GM12878 (cell line): ENCODE measurements around the gene CCN6. TPM values are rescaled to one million over a fixed set of nuclear protein-coding genes. Genes with fewer than 3 reads are reported as not detected.

ENCODE experiments used
- ATAC-seq: fragments of 200-7000 bp; cut with Tn5 transposase; 3 replicates; pipeline ENCODE4 v1.9.1; 2020; ENCODE audit warnings: mild to moderate bottlenecking, moderate library complexity
- BruUV-seq: library from RNA; stranded (reverse); fragments of 400-500 nt; replicated peaks from 2 replicates; lab custom pipeline; 2021; lab: Mats Ljungman, UMichigan
- CTCF ChIA-PET: fragments of 300-600 bp; sonication (Branson Sonifier 250); formaldehyde crosslinking; extraction: SDS; loops from one replicate; lab custom pipeline; 2021; ENCODE audit warnings: inconsistent platforms; lab: Yijun Ruan, JAX
- POLR2A ChIA-PET: fragments of 350-600 bp; formaldehyde crosslinking; extraction: SDS; loops from one replicate; lab custom pipeline; 2021; ENCODE audit warnings: inconsistent platforms; lab: Charles Lee
- RAD21 ChIA-PET: fragments of 300-600 bp; sonication (Branson Sonifier 250); formaldehyde crosslinking; loops from one replicate; lab custom pipeline; 2023; ENCODE audit warnings: antibody characterized with exemption; ENCODE audit not compliant: unreplicated experiment; lab: Charles Lee
- SMC1A ChIA-PET: fragments of 300-600 bp; sonication (Branson Sonifier 250); formaldehyde crosslinking; loops from one replicate; lab custom pipeline; 2023; ENCODE audit not compliant: unreplicated experiment, uncharacterized antibody; lab: Charles Lee
- DNase-seq: peaks from one replicate; pipeline ENCODE4 v3.0.0-alpha.2; 2011; ENCODE audit warnings: low read depth, low spot score
- FAIRE-seq: peaks from 3 replicates; lab custom pipeline; 2011; peaks lifted over from hg19 to GRCh38; lab: Jason Lieb, UNC
- H2AFZ ChIP-seq: 2 replicates; pipeline ENCODE4 v1.6.0; 2011; ENCODE audit warnings: low read depth, low read length, control low read depth; ENCODE audit not compliant: control insufficient read depth
- H3K27ac ChIP-seq: 2 replicates; pipeline ENCODE4 v1.5.1; 2011; ENCODE audit warnings: control low read depth; ENCODE audit not compliant: control insufficient read depth, insufficient read depth
- H3K27me3 ChIP-seq, 2 experiments: replicated peaks in 1 of 2; 2 replicates each; pipeline versions ENCODE4 v1.6.0 to v1.6.1; 2011; ENCODE audit warnings: low read length in 1 of 2; ENCODE audit not compliant: control insufficient read depth in 2 of 2, insufficient read depth in 2 of 2
- H3K36me3 ChIP-seq, 2 experiments: 2 replicates each; pipeline ENCODE4 v1.5.1; 2011; ENCODE audit warnings: low read length in 1 of 2; ENCODE audit not compliant: control insufficient read depth in 2 of 2, insufficient read depth in 2 of 2
- H3K4me1 ChIP-seq: 2 replicates; pipeline ENCODE4 v1.6.1; 2011; ENCODE audit warnings: mild to moderate bottlenecking, low read length, moderate library complexity, mixed read lengths; ENCODE audit not compliant: control insufficient read depth, insufficient read depth
- H3K4me2 ChIP-seq: 2 replicates; pipeline ENCODE4 v1.6.0; 2011; ENCODE audit warnings: control low read depth; ENCODE audit not compliant: control insufficient read depth, insufficient read depth
- H3K4me3 ChIP-seq: fragments of 200-600 bp; sonication (generic); 2 replicates; pipeline ENCODE4 v1.5.1; 2016
- H3K79me2 ChIP-seq: 2 replicates; pipeline ENCODE4 v1.6.0; 2011; ENCODE audit warnings: low read length; ENCODE audit not compliant: control insufficient read depth, insufficient read depth
- H3K9ac ChIP-seq: 2 replicates; pipeline ENCODE4 v1.8.0; 2011; ENCODE audit warnings: low read length, control low read depth, mixed read lengths; ENCODE audit not compliant: control insufficient read depth, insufficient read depth
- H3K9me3 ChIP-seq: replicated peaks from 3 replicates; pipeline ENCODE4 v1.5.1; 2011; ENCODE audit warnings: mild to moderate bottlenecking, low read length; ENCODE audit not compliant: control insufficient read depth, insufficient read depth
- H4K20me1 ChIP-seq: 2 replicates; pipeline ENCODE4 v1.6.0; 2011; ENCODE audit not compliant: control insufficient read depth, insufficient read depth
- BHLHE40 ChIP-seq, 2 experiments: fragments of 450-650 bp in 1 of 2; IDR thresholded peaks; 2 replicates each; pipeline ENCODE4 v1.6.1; 2011 to 2017; ENCODE audit warnings: low read depth in 2 of 2, borderline replicate concordance in 1 of 2, improper control_type of control experiment in 1 of 2, low read length in 1 of 2, mild to moderate bottlenecking in 1 of 2
- CBX3 ChIP-seq: fragments of 200-600 bp; sonication (generic); IDR thresholded peaks from 2 replicates; pipeline ENCODE4 v1.6.1; 2016; ENCODE audit warnings: low read depth, borderline replicate concordance
- ETV6 ChIP-seq, 2 experiments: fragments of 450-650 bp in 1 of 2; IDR thresholded peaks in 1 of 2; conservative IDR thresholded peaks in 1 of 2; 2 replicates each; pipeline ENCODE4 v1.6.1; 2014; ENCODE audit warnings: antibody characterized with exemption in 1 of 2, borderline replicate concordance in 1 of 2, low read depth in 1 of 2, mild to moderate bottlenecking in 1 of 2, moderate library complexity in 1 of 2
- IRF5 ChIP-seq: fragments of 450-650 bp; IDR thresholded peaks from 2 replicates; pipeline ENCODE4 v1.6.1; 2017; ENCODE audit warnings: borderline replicate concordance
- MEF2B ChIP-seq: fragments of 450-650 bp; IDR thresholded peaks from 2 replicates; pipeline ENCODE4 v1.6.1; 2018; ENCODE audit warnings: mild to moderate bottlenecking, moderate library complexity; ENCODE audit not compliant: partially characterized antibody, poor library complexity, severe bottlenecking
- MXI1 ChIP-seq: fragments of 150-350 bp; IDR thresholded peaks from 2 replicates; pipeline ENCODE4 v1.6.1; 2011; ENCODE audit warnings: low read depth, mild to moderate bottlenecking, inconsistent platforms, low read length, improper control_type of control experiment
- NR2C2 ChIP-seq: IDR thresholded peaks from 2 replicates; pipeline ENCODE4 v1.6.1; 2011; ENCODE audit warnings: borderline replicate concordance, low read depth; ENCODE audit not compliant: control insufficient read depth, insufficient read length
- POLR2AphosphoS5 ChIP-seq: IDR thresholded peaks from 2 replicates; pipeline ENCODE4 v1.6.1; 2011; ENCODE audit warnings: mild to moderate bottlenecking, low read length, inconsistent platforms
- RELA ChIP-seq: fragments of 450-650 bp; IDR thresholded peaks from 2 replicates; pipeline ENCODE4 v1.8.0; 2014; ENCODE audit warnings: borderline replicate concordance; ENCODE audit not compliant: partially characterized antibody
- RUNX3 ChIP-seq: IDR thresholded peaks from 2 replicates; pipeline ENCODE4 v1.6.1; 2012; ENCODE audit warnings: low read length, inconsistent platforms
- TAF1 ChIP-seq: IDR thresholded peaks from 2 replicates; pipeline ENCODE4 v1.6.1; 2011; ENCODE audit warnings: mild to moderate bottlenecking, low read depth, low read length, borderline replicate concordance
- YBX1 ChIP-seq: fragments of 450-650 bp; IDR thresholded peaks from 2 replicates; pipeline ENCODE4 v1.6.1; 2016; ENCODE audit warnings: antibody characterized with exemption
- ZZZ3 ChIP-seq: IDR thresholded peaks from 2 replicates; pipeline ENCODE4 v1.6.1; 2011; ENCODE audit warnings: low read depth; ENCODE audit not compliant: control insufficient read depth, insufficient read length
- WGBS: methylation state at CpG from one replicate; pipeline ENCODE4 v1.1.6; 2016; ENCODE audit warnings: low lambda C conversion rate; ENCODE audit not compliant: insufficient replicate concordance, insufficient coverage; ENCODE audit errors: missing lambda C conversion rate; 5-methylcytosine and 5-hydroxymethylcytosine counted together
- in situ Hi-C: fragments of 300-500 bp; cut with MboI; formaldehyde crosslinking; loops from 9 replicates; pipeline ENCODE4 v1.14.3; 2018; ENCODE audit warnings: mixed read lengths
- intact Hi-C: fragments of 100-400 bp; cut with micrococcal nuclease; formaldehyde crosslinking; loops from one replicate; pipeline ENCODE4 v1.14.2; 2022; ENCODE audit not compliant: unreplicated experiment
- polyA plus RNA-seq, 11 experiments: library from polyadenylated mRNA; depleted of rRNA in 4 of 11; unstranded in 6 of 11; stranded (reverse) in 5 of 11; fragments of >200 nt; fragmentation: Nextera tagmentation in 4 of 11; fragmentation: Illumina TruSeq in 1 of 11; extraction: Ambion mirVana in 4 of 11; extraction: Trizol in 1 of 11; gene quantifications; 1 replicate in 1 of 11; 2 replicates in 10 of 11; pipeline versions ENCODE4 v1.2.1 to v1.2.3, GENCODE V29; 2011 to 2016; ENCODE audit warnings: inconsistent platforms in 2 of 11, missing spikeins in 2 of 11, low read depth in 1 of 11
- total RNA-seq, 4 experiments: library from RNA; depleted of rRNA in 3 of 4; stranded (reverse); fragments of >200 nt in 3 of 4; fragmentation: Illumina TruSeq in 1 of 4; extraction: Trizol in 1 of 4; gene quantifications; 2 replicates each; pipeline versions ENCODE4 v1.2.1 to v1.2.3, GENCODE V29; 2013 to 2021

Gene CCN6
- total and polyA plus RNA-seq, 10 of the 15 experiments (the other 5 are each of a cell fraction or from before 2014, with no cell fraction given) = 0.05 to 0.24 (median 0.19) TPM; not detected in 5

GRCh38 chr6:112019589-112019988, 34.3 kb upstream of the CCN6 start:
- no peak for ATAC-seq
- POLR2A ChIA-PET = no interaction called here
- WGBS = 0% methylated on average over 1 of the region's 1 CpG
- Histone ChIP-seq H3K4me2 (no peak overlapping the region), H3K9me3 (no peaks in the 10 kb centered on the region; the same call in 2 of the 3 replicates), H2AFZ (no peak overlapping the region), H3K36me3 (no peaks in the 10 kb centered on the region), H3K79me2 (no peaks in the 10 kb centered on the region), H4K20me1 (no peaks in the 10 kb centered on the region), H3K27ac (no peak overlapping the region), H3K9ac (no peak overlapping the region), H3K27me3 (no peaks in the 10 kb centered on the region), H3K4me3 (no peak overlapping the region), H3K4me1 (peaks cover 16% of the 10 kb centered on the region; the same call in 1 of the 2 replicates)
- RAD21 ChIA-PET = no interaction called here
- no TSS peak for BruUV-seq
- intact Hi-C loops = no loop called here
- in situ Hi-C loops = no loop called here
- no peak for DNase-seq
- no peak for FAIRE-seq
- CTCF ChIA-PET = interaction anchor here (1.4 to 7.3 kb wide), 2 partner anchors 8 to 24 kb away, joined by 4 to 78 read pairs; no protein-coding TSS in a partner anchor
- SMC1A ChIA-PET = interaction anchor here (1.1 kb wide), 1 partner anchor 20 kb away, joined by 3 read pairs; no protein-coding TSS in a partner anchor
- no peak for TF ChIP-seq RELA
- TF ChIP-seq IRF5 = no peak
- TF ChIP-seq POLR2AphosphoS5 = no peak
- no peak for TF ChIP-seq RUNX3
- TF ChIP-seq YBX1 = no peak
- TF ChIP-seq TAF1 = no peak
- TF ChIP-seq NR2C2 = no peak
- TF ChIP-seq CBX3 = no peak
- no peak for TF ChIP-seq MEF2B
- no peak for TF ChIP-seq MXI1
- no peak for TF ChIP-seq ZZZ3
- no peak for TF ChIP-seq ETV6 (conservative IDR thresholded peaks at IDR 0.05 in 1 of 2, IDR thresholded peaks at IDR 0.05 in 1 of 2; ENCODE audit: borderline replicate concordance in 1 of 2, low read depth in 1 of 2)
- TF ChIP-seq BHLHE40 (IDR thresholded peaks at IDR 0.05; ENCODE audit: borderline replicate concordance in 1 of 2, low read depth in 2 of 2, low read length in 1 of 2) = no peak
